ENCODE measurements around the gene EPS8.

Gene EPS8

GRCh38 chr12:15677228-15677627 lies 112.0 kb downstream of the EPS8 start:
- no peak for TF ChIP-seq CTCF (conservative IDR thresholded peaks at IDR 0.05)
- TF ChIP-seq ZFX (IDR thresholded peaks at IDR 0.05), result no peak
- H3K27ac ChIP-seq, result no peak overlapping the region

- TF ChIP-seq CTCF (conservative IDR thresholded peaks at IDR 0.05), result no peak
- TF ChIP-seq ZFX (IDR thresholded peaks at IDR 0.05), result no peak
Measured at GRCh38 chr12:15672671-15673270, 116.4 kb downstream of the EPS8 start.

GRCh38 chr12:15670756-15671155 lies 118.4 kb downstream of the EPS8 start:
- TF ChIP-seq ZFX (IDR thresholded peaks at IDR 0.05) (no peak), CTCF (conservative IDR thresholded peaks at IDR 0.05) (no peak)
- no peak overlapping the region for H3K27ac ChIP-seq

More at GRCh38 chr12:15672671-15673270, 116.4 kb downstream of the EPS8 start:
- no peak overlapping the region for H3K27ac ChIP-seq

GRCh38 chr12:15669256-15669948 lies 119.8 kb downstream of the EPS8 start:
- no peak overlapping the region for H3K27ac ChIP-seq

GRCh38 chr12:15664491-15664890 lies 124.7 kb downstream of the EPS8 start:
- no peak overlapping the region for H3K27ac ChIP-seq
- no peak for TF ChIP-seq CTCF (conservative IDR thresholded peaks at IDR 0.05)
- TF ChIP-seq ZFX (IDR thresholded peaks at IDR 0.05), result no peak

More at GRCh38 chr12:15669256-15669948, 119.8 kb downstream of the EPS8 start:
- TF ChIP-seq ZFX (IDR thresholded peaks at IDR 0.05), result no peak
- TF ChIP-seq CTCF (conservative IDR thresholded peaks at IDR 0.05), result no peak

- no peak for TF ChIP-seq CTCF (conservative IDR thresholded peaks at IDR 0.05)
- no peak for TF ChIP-seq ZFX (IDR thresholded peaks at IDR 0.05)
- no peak overlapping the region for H3K27ac ChIP-seq
Measured at GRCh38 chr12:15662983-15663659, 126.1 kb downstream of the EPS8 start.

All from C4-2B (cell line).